Esophagus mucosa (tissue), 1 donor: ENCODE measurements around the gene DAGLB. TPM values are rescaled to one million over a fixed set of nuclear protein-coding genes. Genes with fewer than 3 reads are reported as not detected.
"Not testable (repeated sequence)": the region's sequence is repeated elsewhere in the genome, so short reads cannot be mapped to it uniquely, and the experiment has no call there.

ENCODE experiments used
- ATAC-seq: fragments of 200-7000 bp; cut with Tn5 transposase; one replicate; pipeline ENCODE4 v1.9.1; 2020
- total RNA-seq: library from RNA; stranded (reverse); gene quantifications from one replicate; pipeline ENCODE4 v1.2.4, GENCODE V29; 2023
- donor health status: DM: yes; HTN: yes; CAD: no.

DAGLB gene
- 11.2 TPM for total RNA-seq

- ATAC-seq: peak; percentile 87
Measured at GRCh38 chr7:6447581-6448199, at the start of gene DAGLB. TSS of gene DAGLB (minus strand) at chr7:6447954. CDS start at chr7:6447842, 112 bp downstream.

DNA sequence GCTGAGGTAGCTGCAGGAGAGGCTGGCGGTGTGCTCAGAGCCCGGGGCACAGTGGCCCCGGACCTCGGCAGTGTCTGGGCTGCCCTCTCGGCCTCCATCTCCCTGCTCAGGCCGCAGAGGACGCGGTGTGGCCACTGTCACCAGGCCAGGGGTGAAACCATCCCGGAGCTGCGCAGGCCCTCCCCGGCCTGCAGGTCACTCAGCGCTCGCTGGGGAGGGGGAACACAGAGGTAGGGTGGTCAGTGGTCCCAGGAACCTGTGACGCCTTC is 49.8 kb upstream of the DAGLB start:
- peak; percentile 17 for ATAC-seq

- peak; percentile 53 for ATAC-seq
Measured at GRCh38 chr7:6496842-6497636, 49.3 kb upstream of the DAGLB start.

DNA sequence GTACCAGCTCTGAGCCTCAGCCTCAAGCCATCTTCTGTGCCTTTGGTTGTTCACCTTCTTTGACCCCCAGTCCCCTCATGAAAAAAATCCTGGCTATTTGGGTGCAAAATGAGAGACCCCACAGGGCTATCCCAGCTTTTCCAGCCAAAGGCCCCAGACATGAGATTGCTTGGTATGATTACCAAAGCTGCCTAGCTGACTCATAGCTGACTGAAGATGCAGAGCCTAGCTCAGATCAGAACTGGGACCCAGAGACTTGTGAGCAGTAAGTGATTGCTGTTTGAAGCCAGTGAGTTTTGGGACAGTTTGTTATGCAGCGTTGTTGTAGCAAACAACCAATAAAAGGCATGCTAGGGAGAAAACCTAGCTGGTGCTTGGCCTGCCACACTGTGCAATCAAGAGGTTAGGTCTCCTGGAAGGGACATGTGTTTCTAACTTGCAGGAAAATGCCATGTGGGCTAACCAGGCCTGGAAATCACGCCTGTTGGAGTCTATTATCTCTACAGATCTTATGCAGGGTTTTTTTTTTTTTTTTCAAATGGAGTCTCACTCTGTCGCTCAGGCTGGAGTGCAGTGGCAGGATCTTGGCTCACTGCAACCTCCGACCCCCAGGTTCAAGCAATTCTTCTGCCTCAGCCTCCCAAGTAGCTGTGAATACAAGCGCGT is 48.0 kb upstream of the DAGLB start:
- no peak for ATAC-seq

DNA sequence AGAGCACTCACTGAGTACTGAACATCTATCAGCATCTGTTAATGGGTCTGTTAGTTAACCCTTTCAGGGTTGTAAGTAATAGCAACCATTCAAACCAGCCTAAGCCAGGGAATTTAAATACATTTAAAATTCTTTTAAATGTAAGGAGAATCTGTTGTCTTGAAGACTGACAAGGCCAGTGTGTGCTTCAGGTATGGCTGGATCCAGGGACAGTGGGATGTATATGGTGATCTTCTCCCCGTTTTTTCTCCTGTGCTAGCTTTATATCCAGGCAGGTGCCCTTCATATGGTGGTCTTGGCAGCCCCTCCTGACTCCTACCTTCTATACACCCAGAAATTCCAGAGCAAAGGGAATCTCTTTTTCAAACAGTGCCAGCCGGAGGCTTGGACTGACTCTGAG is 46.6 kb upstream of the DAGLB start:
- no peak for ATAC-seq

- ATAC-seq: no peak
Measured at GRCh38 chr7:6491194-6491593, 43.4 kb upstream of the DAGLB start.

- ATAC-seq: peak; percentile 19
Measured at GRCh38 chr7:6489612-6490011, 41.9 kb upstream of the DAGLB start.

DNA sequence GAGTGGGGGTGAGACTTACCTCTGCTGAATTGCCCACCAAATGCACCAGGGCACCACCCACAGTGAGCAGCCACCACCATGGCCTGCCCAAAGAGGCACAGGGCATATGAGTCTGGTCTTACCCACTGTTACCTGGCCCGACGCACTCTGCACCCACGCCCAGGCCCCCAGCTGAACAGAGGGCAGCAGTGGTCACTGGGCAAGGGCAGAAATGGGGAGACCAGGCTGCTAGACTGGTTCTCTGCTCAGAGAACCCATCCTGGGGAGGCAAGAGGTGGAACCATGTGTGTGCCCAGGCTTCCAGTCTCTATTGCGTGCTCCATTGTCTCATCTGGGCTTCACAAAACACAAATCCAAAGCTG is 39.4 kb upstream of the DAGLB start:
- ATAC-seq: no peak

DNA sequence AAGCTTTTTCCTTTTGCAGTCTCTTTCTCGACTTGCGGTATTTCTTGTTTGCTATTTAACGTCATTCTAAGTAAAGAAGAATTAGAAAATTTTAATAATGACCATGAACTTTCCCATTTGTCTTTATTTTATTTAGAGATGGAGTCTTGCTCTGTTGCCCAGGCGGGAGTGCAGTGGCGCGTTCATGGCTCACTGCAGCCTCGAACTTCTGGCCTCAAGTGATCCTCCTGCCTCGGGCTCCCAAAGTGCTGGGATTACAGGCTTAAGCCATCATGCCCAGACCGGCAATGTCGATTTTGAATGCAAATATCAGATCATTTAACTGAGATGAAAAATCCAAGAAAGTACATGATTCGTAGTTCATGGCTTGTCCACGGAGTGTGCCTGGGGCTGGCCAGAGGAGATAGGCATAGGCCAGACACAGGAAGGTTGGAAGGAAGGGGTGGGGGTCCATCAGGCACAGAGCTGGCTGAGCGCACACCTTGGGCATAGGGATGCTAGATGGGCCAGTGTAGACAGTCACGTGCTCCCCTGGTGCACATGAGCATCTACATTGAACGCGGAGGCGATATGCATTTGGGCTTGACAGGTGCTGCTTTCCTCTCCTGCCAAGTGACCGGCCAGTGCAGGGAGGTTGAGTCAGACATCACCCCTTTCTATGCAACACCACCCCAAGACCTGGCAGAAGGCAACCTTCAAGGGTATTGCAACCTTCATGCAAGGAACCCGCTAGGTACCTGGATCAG is 38.9 kb upstream of the DAGLB start:
- ATAC-seq: no peak

- no peak for ATAC-seq
Measured at GRCh38 chr7:6482743-6483119, 35.0 kb upstream of the DAGLB start.

DNA sequence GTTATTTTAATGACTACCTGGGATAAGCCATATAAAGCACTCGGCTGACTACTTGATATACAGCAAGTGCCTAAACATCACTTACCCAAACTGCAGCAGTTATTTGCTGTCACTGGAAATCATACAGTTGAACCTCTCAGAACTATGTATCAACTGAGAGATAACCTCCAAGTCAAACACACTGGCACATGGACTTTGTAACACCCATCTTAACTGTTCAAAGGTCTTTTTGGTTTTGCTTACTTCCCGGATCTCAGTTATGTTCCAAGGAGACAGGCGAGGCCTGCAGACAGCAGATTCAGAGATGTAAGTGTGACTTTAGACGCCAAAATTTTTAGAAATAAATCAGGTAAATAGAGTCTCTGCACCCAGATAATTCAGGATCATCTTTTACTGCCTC is 34.6 kb upstream of the DAGLB start:
- no peak for ATAC-seq

GRCh38 chr7:6481445-6481844 is 33.7 kb upstream of the DAGLB start:
- ATAC-seq: no peak

GRCh38 chr7:6480323-6480660 is 32.5 kb upstream of the DAGLB start:
- ATAC-seq: no peak

- ATAC-seq: no peak
Measured at GRCh38 chr7:6479067-6479466, 31.3 kb upstream of the DAGLB start.

- ATAC-seq: no peak
Measured at GRCh38 chr7:6478186-6478585, 30.4 kb upstream of the DAGLB start.

GRCh38 chr7:6477318-6477660 is 29.5 kb upstream of the DAGLB start:
- ATAC-seq: no peak

DNA sequence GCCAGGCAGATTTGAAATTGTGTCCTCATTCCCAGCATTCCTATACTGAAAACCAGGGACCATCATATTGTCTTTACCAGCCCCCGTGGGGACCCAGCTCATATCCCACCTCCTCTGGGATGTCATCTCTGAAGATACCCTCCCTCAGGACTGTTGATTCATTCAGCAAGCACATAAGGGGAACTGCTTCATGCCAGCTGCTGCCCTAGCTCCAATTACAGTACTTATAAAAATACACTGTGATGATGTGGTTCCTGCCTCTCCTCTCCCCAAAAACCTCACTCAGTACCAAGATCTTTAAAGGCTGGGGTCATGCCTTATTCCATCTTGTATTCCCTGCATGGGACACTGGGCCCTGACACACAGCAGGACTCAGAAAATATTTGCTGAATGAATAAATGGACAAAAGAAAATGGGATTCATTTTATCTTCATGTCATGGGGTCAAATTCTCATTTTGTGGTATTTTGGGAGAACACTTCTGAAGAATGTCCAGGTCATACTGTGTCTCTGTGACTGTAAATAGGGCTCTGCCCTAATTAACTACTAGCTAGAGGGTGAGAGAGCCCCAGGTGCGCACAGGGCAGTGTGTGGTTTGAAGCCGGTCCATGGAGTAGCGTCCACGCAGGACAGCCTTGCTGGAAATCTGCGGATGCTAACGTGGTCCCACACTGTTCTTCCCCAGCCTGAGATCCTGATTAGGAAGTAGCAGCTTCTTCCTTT is 29.0 kb upstream of the DAGLB start:
- no peak for ATAC-seq

- no peak for ATAC-seq
Measured at GRCh38 chr7:6475433-6476186, 27.9 kb upstream of the DAGLB start.

DNA sequence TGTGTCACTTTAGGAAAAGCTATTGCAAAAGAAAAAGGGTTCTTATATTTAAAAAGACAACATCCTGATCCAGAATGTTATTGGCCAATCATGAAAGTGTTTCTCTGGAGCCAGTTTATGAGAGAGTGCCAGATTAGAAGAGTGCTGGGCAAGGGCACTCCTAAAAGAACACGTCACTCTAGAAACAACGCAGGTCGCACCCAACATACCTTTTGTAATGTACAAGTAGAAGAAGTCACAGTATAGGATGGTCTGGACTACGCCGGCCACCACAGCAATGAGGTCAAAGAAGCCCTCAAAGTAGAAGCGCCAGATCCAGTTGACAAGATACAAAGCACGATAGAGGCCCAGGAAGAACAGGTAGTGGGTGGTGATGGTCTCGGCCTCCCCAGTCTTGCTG is 18.1 kb upstream of the DAGLB start:
- no peak for ATAC-seq

GRCh38 chr7:6463609-6464008 is 15.9 kb upstream of the DAGLB start:
- not testable (repeated sequence) for ATAC-seq

- ATAC-seq: no peak
Measured at GRCh38 chr7:6461946-6462550, 14.3 kb upstream of the DAGLB start.
